ENCODE measurements around the gene ARFGEF3.

The ARFGEF3 gene

DNA sequence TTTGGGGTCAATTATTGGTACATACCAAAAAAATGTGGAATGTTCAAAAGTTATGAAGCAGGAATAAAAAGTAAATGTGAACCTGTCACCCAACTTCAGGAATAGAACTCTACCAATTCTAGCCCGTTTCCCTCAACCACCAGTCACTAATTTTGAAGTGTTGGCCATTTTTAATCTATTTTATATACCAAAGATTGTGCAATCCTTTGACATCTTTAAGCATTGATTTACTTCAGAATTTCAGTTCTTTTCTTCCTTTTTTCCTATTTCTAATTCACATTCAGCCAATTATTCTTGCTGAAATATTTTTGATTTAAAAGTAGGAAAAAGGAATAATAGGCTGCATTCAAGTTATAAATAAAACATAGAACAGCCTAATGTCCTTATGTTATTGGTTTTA is 169.0 kb downstream of the ARFGEF3 start:
- TF ChIP-seq, protein P1, sequence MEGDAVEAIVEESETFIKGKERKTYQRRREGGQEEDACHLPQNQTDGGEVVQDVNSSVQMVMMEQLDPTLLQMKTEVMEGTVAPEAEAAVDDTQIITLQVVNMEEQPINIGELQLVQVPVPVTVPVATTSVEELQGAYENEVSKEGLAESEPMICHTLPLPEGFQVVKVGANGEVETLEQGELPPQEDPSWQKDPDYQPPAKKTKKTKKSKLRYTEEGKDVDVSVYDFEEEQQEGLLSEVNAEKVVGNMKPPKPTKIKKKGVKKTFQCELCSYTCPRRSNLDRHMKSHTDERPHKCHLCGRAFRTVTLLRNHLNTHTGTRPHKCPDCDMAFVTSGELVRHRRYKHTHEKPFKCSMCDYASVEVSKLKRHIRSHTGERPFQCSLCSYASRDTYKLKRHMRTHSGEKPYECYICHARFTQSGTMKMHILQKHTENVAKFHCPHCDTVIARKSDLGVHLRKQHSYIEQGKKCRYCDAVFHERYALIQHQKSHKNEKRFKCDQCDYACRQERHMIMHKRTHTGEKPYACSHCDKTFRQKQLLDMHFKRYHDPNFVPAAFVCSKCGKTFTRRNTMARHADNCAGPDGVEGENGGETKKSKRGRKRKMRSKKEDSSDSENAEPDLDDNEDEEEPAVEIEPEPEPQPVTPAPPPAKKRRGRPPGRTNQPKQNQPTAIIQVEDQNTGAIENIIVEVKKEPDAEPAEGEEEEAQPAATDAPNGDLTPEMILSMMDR (IDR thresholded peaks at IDR 0.05; ENCODE audit: borderline replicate concordance, insufficient read depth, low read depth, low read length): no peak

DNA sequence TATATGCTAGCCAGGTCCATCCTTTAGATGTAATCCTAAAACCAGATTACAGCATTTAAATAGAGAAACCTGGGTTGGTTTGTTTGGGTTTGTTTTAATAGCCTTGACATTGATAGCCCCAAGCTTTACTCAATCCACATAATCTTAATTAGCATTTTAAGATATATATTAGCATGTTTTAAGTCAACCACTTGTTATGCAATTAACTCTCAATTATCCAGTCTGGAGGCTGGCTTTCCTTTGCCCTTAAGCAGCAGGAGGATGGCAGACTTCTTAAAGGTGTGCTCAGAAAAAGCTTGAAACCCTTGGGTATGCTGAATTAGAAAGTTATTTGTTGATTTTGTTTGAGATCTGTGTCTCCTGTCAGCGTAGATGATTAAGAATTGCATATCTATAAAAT is 169.7 kb downstream of the ARFGEF3 start:
- H3K4me3 ChIP-seq (ENCODE audit: low read depth, low read length): no peak overlapping the region
- TF ChIP-seq, protein P1 (IDR thresholded peaks at IDR 0.05; ENCODE audit: borderline replicate concordance, insufficient read depth, low read depth, low read length): no peak

More for the DNA sequence above, 169.0 kb downstream of the ARFGEF3 start:
- no peak overlapping the region for H3K4me3 ChIP-seq (ENCODE audit: low read depth, low read length)

DNA sequence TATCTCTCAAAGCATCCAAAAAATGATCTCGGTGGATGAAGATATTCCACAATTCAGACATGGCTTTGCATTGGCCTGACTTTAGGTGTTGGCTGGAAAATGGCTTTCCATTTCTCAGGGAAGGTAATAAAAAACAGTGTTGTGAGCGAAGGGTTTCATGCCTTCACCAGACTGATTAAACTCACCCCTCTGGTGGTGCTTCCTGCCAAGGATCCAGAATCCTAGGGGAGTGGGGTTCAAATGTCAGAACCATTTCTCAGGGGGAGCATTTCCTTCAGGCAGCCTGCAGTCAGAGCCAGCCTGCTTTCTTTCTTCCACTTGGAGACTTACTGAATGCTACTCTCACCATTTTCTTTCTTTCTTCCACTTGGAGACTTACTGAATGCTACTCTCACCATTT is 170.2 kb downstream of the ARFGEF3 start:
- H3K4me3 ChIP-seq (ENCODE audit: low read depth, low read length): no peak overlapping the region
- TF ChIP-seq, protein P1 (IDR thresholded peaks at IDR 0.05; ENCODE audit: borderline replicate concordance, insufficient read depth, low read depth, low read length): no peak

DNA sequence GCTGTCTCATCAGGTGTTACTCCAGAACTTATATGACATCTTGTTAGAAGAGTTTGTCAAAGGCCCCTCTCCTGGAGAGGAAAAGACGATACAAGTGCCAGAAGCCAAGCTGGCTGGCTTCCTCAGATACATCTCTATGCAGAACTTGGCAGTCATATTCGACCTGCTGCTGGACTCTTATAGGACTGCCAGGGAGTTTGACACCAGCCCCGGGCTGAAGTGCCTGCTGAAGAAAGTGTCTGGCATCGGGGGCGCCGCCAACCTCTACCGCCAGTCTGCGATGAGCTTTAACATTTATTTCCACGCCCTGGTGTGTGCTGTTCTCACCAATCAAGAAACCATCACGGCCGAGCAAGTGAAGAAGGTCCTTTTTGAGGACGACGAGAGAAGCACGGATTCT is 172.3 kb downstream of the ARFGEF3 start:
- no peak overlapping the region for H3K4me3 ChIP-seq (ENCODE audit: low read depth, low read length)
- TF ChIP-seq, protein P1 (IDR thresholded peaks at IDR 0.05; ENCODE audit: borderline replicate concordance, insufficient read depth, low read depth, low read length): no peak

DNA sequence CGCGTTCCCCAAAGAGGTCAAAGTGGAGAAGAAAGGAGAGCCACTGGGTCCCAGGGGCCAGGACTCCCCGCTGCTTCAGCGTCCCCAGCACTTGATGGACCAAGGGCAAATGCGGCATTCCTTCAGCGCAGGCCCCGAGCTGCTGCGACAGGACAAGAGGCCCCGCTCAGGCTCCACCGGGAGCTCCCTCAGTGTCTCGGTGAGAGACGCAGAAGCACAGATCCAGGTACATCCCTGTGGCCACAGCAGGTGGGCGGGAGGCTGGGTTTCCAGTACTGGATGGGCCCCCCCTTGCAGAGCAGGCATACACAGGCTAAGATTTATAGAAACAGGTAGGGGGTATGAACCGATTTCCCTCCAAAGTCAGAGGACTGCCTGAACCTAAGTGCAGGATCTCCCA is 173.2 kb downstream of the ARFGEF3 start:
- H3K4me3 ChIP-seq (ENCODE audit: low read depth, low read length): no peak overlapping the region
- TF ChIP-seq, protein P1 (IDR thresholded peaks at IDR 0.05; ENCODE audit: borderline replicate concordance, insufficient read depth, low read depth, low read length): no peak

DNA sequence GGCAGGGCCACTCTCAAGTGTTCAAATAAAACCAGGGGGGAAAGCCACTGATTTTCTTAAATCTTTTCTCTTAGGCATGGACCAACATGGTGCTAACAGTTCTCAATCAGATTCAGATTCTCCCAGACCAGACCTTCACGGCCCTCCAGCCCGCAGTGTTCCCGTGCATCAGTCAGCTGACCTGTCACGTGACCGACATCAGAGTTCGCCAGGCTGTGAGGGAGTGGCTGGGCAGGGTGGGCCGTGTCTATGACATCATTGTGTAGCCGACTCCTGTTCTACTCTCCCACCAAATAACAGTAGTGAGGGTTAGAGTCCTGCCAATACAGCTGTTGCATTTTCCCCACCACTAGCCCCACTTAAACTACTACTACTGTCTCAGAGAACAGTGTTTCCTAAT is 174.5 kb downstream of the ARFGEF3 start:
- TF ChIP-seq, protein P1 (IDR thresholded peaks at IDR 0.05; ENCODE audit: borderline replicate concordance, insufficient read depth, low read depth, low read length): no peak
- no peak overlapping the region for H3K4me3 ChIP-seq (ENCODE audit: low read depth, low read length)

DNA sequence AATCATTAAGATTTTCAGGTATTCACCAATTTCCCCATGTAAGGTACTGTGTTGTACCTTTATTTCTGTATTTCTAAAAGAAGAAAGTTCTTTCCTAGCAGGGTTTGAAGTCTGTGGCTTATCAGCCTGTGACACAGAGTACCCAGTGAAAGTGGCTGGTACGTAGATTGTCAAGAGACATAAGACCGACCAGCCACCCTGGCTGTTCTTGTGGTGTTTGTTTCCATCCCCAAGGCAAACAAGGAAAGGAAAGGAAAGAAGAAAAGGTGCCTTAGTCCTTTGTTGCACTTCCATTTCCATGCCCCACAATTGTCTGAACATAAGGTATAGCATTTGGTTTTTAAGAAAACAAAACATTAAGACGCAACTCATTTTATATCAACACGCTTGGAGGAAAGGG is 175.3 kb downstream of the ARFGEF3 start:
- H3K4me3 ChIP-seq (ENCODE audit: low read depth, low read length): no peak overlapping the region

More for the DNA sequence above, 175.3 kb downstream of the ARFGEF3 start:
- TF ChIP-seq, protein P1 (IDR thresholded peaks at IDR 0.05; ENCODE audit: borderline replicate concordance, insufficient read depth, low read depth, low read length): no peak

Measured in GM12875 (cell line).